Dermis microvascular lymphatic vessel endothelial cell (primary cell): ENCODE measurements around the gene NPVF. TPM values are rescaled to one million over a fixed set of nuclear protein-coding genes. Genes with fewer than 3 reads are reported as not detected.

ENCODE experiments used
- total RNA-seq: library from RNA; depleted of rRNA; stranded (reverse); fragments of >200 nt; gene quantifications from 2 replicates; pipeline ENCODE4 v1.2.1, GENCODE V29; 2014

The NPVF gene
- total RNA-seq, 1 donor from 2014 or later, result not detected

Other genes starting within 250 kb of the NPVF start
- 17.2 and 17.3 TPM in 2 replicates for gene OSBPL3, start 248.3 kb downstream of the NPVF start, total RNA-seq
- gene CYCS, start 103.2 kb downstream of the NPVF start, total RNA-seq, result 25.7 and 31.5 TPM in 2 replicates